H1 (cell line): ENCODE data around the gene ADRM1.

Experiments
- CHD1 ChIP-seq: IDR thresholded peaks from 2 replicates; pipeline ENCODE4 v1.6.1; 2012; ENCODE audit warnings: low read depth, low read length, improper control_type of control experiment
- CREB1 ChIP-seq: IDR thresholded peaks from 2 replicates; pipeline ENCODE4 v1.6.1; 2012; ENCODE audit warnings: inconsistent platforms
- CTCF ChIP-seq, 3 experiments: IDR thresholded peaks; 1 replicate in 2 of 3; 2 replicates in 1 of 3; pipeline versions ENCODE4 v1.5.1 to v1.6.1; 2011; ENCODE audit warnings: low read length in 3 of 3, mild to moderate bottlenecking in 3 of 3, inconsistent platforms in 2 of 3, low read depth in 1 of 3, moderate library complexity in 1 of 3; ENCODE audit not compliant: insufficient read depth in 1 of 3; ENCODE audit errors: control extremely low read depth in 1 of 3
- EGR1 ChIP-seq: IDR thresholded peaks from 2 replicates; pipeline ENCODE4 v1.6.1; 2011; ENCODE audit warnings: low read depth, low read length, borderline replicate concordance
- EZH2 ChIP-seq: fragments of 200-600 bp; sonication (generic); IDR thresholded peaks from 2 replicates; pipeline ENCODE4 v1.7.1; 2012; ENCODE audit warnings: low read depth, mild to moderate bottlenecking, moderate library complexity, low read length, inconsistent platforms; ENCODE audit not compliant: severe bottlenecking
- POLR2AphosphoS5 ChIP-seq: IDR thresholded peaks from 2 replicates; pipeline ENCODE4 v1.6.1; 2011; ENCODE audit warnings: low read depth, low read length
- RAD21 ChIP-seq, 2 experiments: IDR thresholded peaks in 1 of 2; conservative IDR thresholded peaks in 1 of 2; 2 replicates each; pipeline ENCODE4 v1.6.1; 2011; ENCODE audit warnings: low read depth in 2 of 2, low read length in 2 of 2, improper control_type of control experiment in 1 of 2, inconsistent platforms in 1 of 2, mild to moderate bottlenecking in 1 of 2, moderate library complexity in 1 of 2
- RBBP5 ChIP-seq: IDR thresholded peaks from 2 replicates; pipeline ENCODE4 v1.7.1; 2012; ENCODE audit warnings: low read depth, mild to moderate bottlenecking, inconsistent platforms, low read length, moderate library complexity, borderline replicate concordance
- RNF2 ChIP-seq: fragments of 200-900, 300-1000 bp; sonication (generic); IDR thresholded peaks from 2 replicates; pipeline ENCODE4 v1.7.1; 2016; ENCODE audit warnings: borderline replicate concordance, low read depth, mild to moderate bottlenecking, antibody characterized with exemption, low read length; ENCODE audit not compliant: poor library complexity, severe bottlenecking; ENCODE audit errors: missing control alignments
- TAF7 ChIP-seq: optimal IDR thresholded peaks from 2 replicates; pipeline ENCODE3; 2011; ENCODE audit warnings: low read depth, mild to moderate bottlenecking, inconsistent platforms, low read length, moderate library complexity, borderline replicate concordance

- TF ChIP-seq CTCF (IDR thresholded peaks at IDR 0.05; ENCODE audit: control extremely low read depth in 1 of 3, insufficient read depth in 1 of 3, low read depth in 1 of 3, low read length in 3 of 3), result no peak
- no peak for TF ChIP-seq RNF2
- TF ChIP-seq TAF7, result no peak
- no peak for TF ChIP-seq POLR2AphosphoS5
- no peak for TF ChIP-seq CHD1
- no peak for TF ChIP-seq RBBP5
- TF ChIP-seq EZH2, result no peak
- TF ChIP-seq RAD21 (IDR thresholded peaks at IDR 0.05 in 1 of 2, conservative IDR thresholded peaks at IDR 0.05 in 1 of 2; ENCODE audit: low read depth in 2 of 2, low read length in 2 of 2), result no peak
- TF ChIP-seq EGR1, result no peak
- TF ChIP-seq CREB1, result no peak
Observed at GRCh38 chr20:62350098-62350628, 47.4 kb downstream of the ADRM1 start.
